Neutrophil (primary cell): ENCODE data around the gene DNAI1.
A peak's percentile ranks its signal among the peaks of the same experiment; 100 is the strongest.
"Not testable (repeated sequence)": the region's sequence is repeated elsewhere in the genome, so short reads cannot be mapped to it uniquely, and the experiment has no call there.

Source experiments
- H3K27ac ChIP-seq: fragments of 200-600 bp; sonication (generic); 2 replicates; pipeline ENCODE4 v1.5.1; 2016; ENCODE audit warnings: mild to moderate bottlenecking, moderate library complexity
- H3K27me3 ChIP-seq: fragments of 200-600 bp; sonication (generic); 2 replicates; pipeline ENCODE4 v1.6.0; 2016; ENCODE audit warnings: mild to moderate bottlenecking
- H3K36me3 ChIP-seq: fragments of 200-600 bp; sonication (generic); 2 replicates; pipeline ENCODE4 v1.5.1; 2017
- H3K4me1 ChIP-seq, 2 experiments: fragments of 200-600 bp in 1 of 2; sonication (generic) in 1 of 2; 1 replicate in 1 of 2; 2 replicates in 1 of 2; pipeline versions ENCODE4 v1.5.1 to v1.6.1; 2013 to 2016; ENCODE audit warnings: low read depth in 1 of 2, low read length in 1 of 2, mild to moderate bottlenecking in 1 of 2, moderate library complexity in 1 of 2; ENCODE audit not compliant: control insufficient read depth in 1 of 2, insufficient read depth in 1 of 2
- H3K4me3 ChIP-seq, 2 experiments: fragments of 200-600 bp in 1 of 2; sonication (generic) in 1 of 2; 1 replicate in 1 of 2; 2 replicates in 1 of 2; pipeline ENCODE4 v1.5.1; 2013 to 2016; ENCODE audit warnings: low read depth in 1 of 2, low read length in 1 of 2, mild to moderate bottlenecking in 1 of 2, moderate library complexity in 1 of 2
- H3K9me3 ChIP-seq: fragments of 200-600 bp; sonication (generic); 2 replicates; pipeline ENCODE4 v1.5.1; 2016
- TF ChIP-seq, protein P1 (sequence below): fragments of 200-600 bp; sonication (generic); IDR thresholded peaks from 2 replicates; pipeline ENCODE4 v1.5.1; 2016; ENCODE audit warnings: antibody characterized with exemption

DNAI1 gene

DNA sequence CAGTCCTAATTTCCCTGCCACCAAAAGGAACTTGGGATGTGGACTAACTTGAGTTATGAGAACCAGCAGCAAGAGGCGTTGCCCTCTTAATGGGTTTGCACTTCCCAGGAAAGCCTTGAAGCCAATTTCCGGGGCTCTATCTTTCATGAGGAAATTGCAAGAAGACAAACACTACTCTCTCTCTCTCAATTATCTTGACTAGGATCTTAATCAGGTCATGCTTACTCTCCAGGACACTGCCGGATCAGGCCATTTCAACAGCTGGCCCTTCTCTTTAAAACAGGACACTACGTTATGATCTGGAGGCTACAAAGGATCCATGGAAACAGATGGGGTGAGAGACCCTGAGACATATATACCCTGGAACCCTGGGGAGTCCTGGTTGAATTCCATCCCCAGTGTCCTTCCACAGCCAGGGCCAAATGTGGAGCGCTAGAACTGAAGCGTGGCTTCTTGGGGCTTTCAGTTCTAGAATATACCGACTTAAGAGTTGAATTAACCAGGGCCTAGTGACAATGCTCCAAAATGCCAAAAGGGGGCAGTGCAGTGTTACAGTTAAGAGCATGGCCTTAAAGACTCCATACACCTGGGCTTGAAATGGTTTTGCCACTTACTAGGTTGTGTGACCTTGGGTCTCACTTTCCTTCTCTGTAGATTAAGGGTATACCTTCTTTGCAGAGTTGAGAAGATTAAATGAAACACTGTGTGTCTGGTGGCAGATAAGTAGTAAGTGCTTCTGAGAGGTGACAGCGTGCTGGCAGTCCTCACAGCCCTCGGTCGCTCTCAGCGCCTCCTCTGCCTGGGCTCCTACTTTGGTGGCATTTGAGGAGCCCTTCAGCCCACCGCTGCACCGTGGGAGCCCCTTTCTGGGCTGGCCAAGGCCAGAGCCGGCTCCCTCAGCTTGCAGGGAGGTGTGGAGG, 21.3 kb upstream of the DNAI1 start:
- Histone ChIP-seq H3K9me3 (no peaks in the 10 kb centered on the region), H3K36me3 (peaks cover 8% of the 10 kb centered on the region), H3K4me3 (no peak overlapping the region), H3K27ac (no peak overlapping the region), H3K27me3 (no peaks in the 10 kb centered on the region), H3K4me1 (no peaks in the 10 kb centered on the region)
- TF ChIP-seq, protein P1, sequence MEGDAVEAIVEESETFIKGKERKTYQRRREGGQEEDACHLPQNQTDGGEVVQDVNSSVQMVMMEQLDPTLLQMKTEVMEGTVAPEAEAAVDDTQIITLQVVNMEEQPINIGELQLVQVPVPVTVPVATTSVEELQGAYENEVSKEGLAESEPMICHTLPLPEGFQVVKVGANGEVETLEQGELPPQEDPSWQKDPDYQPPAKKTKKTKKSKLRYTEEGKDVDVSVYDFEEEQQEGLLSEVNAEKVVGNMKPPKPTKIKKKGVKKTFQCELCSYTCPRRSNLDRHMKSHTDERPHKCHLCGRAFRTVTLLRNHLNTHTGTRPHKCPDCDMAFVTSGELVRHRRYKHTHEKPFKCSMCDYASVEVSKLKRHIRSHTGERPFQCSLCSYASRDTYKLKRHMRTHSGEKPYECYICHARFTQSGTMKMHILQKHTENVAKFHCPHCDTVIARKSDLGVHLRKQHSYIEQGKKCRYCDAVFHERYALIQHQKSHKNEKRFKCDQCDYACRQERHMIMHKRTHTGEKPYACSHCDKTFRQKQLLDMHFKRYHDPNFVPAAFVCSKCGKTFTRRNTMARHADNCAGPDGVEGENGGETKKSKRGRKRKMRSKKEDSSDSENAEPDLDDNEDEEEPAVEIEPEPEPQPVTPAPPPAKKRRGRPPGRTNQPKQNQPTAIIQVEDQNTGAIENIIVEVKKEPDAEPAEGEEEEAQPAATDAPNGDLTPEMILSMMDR = peak; percentile 68

DNA sequence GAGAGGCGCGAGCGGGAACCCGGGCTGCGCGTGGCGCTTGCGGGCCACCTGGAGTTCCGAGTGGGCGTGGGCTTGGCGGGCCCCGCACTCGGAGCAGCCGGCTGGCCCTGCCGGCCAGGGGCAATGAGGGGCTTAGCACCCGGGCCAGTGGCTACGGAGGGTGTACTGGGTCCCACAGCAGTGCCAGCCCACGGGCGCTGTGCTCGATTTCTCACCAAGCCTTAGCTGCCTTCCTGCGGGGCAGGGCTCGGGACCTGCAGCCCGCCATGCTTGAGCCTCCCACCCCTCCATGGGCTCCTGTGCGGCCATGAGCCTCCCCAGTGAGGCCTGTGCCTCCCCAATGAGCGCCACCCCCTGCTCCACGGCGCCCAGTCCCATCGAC, 20.7 kb upstream of the DNAI1 start:
- not testable (repeated sequence) for H3K27ac ChIP-seq, H3K36me3 ChIP-seq, H3K27me3 ChIP-seq, H3K4me1 ChIP-seq, H3K9me3 ChIP-seq, H3K4me3 ChIP-seq

DNA sequence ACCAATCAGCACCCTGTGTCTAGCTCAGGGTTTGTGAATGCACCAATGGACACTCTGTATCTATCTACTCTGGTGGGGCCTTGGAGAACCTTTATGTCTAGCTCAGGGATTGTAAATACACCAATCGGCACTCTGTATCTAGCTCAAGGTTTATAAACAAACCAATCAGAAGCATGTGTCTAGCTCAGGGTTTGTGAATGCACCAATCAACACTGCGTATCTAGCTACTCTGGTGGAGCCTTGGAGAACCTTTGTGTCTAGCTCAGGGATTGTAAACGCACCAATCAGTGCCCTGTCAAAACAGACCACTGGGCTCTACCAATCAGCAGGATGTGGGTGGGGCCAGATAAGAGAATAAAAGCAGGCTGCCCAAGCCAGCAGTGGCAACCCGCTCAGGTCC, 20.1 kb upstream of the DNAI1 start:
- not testable (repeated sequence) for H3K36me3 ChIP-seq, H3K27ac ChIP-seq, H3K9me3 ChIP-seq, H3K4me1 ChIP-seq, H3K4me3 ChIP-seq, H3K27me3 ChIP-seq

DNA sequence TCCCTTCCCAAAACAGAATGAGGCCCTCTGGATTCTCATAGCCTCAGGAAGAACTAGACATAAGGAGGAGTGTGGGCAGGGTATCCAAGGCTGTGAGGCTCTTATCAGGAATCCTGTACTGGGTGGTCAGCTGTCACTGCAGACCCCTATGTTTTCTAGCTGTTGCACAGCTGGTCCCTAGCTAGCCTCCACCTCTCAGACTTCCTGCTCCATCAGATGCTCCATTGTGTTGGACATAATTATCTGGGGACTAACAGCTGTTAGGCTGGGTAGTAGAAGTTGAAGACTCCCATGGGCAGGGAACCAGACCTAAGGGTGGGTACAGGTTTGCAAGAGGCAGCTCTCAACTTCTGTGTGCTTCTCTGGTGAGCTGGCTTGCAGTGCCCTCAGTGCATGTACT, 18.6 kb upstream of the DNAI1 start:
- H3K36me3 ChIP-seq = peaks cover 8% of the 10 kb centered on the region
- no peaks in the 10 kb centered on the region for H3K9me3 ChIP-seq
- H3K27me3 ChIP-seq = no peaks in the 10 kb centered on the region
- H3K4me3 ChIP-seq = no peak overlapping the region
- TF ChIP-seq, protein P1 = no peak
- H3K4me1 ChIP-seq = no peaks in the 10 kb centered on the region
- no peak overlapping the region for H3K27ac ChIP-seq

DNA sequence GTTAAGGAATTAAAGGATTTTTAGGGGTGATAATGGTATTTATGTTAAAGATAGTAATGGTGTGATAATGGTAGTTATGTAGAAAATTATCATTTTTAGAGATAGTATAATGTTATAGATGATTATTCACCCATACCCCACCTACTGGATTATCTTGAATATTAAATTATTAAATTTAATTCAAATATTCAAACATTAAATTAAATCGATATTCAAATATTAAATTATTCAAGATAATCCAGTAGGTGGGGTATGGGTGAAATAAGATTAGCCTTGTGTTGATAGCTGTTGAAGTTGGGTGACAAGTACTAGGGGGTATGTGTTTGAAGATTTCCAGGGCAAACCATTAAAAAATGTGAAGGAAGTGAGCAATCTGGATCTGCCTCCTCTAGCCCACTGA, 15.8 kb upstream of the DNAI1 start:
- H3K27ac ChIP-seq = no peak overlapping the region
- H3K4me1 ChIP-seq = no peaks in the 10 kb centered on the region
- H3K4me3 ChIP-seq = no peak overlapping the region
- H3K27me3 ChIP-seq = no peaks in the 10 kb centered on the region
- TF ChIP-seq, protein P1 = no peak
- H3K36me3 ChIP-seq = peaks cover 8% of the 10 kb centered on the region
- H3K9me3 ChIP-seq = no peaks in the 10 kb centered on the region

DNA sequence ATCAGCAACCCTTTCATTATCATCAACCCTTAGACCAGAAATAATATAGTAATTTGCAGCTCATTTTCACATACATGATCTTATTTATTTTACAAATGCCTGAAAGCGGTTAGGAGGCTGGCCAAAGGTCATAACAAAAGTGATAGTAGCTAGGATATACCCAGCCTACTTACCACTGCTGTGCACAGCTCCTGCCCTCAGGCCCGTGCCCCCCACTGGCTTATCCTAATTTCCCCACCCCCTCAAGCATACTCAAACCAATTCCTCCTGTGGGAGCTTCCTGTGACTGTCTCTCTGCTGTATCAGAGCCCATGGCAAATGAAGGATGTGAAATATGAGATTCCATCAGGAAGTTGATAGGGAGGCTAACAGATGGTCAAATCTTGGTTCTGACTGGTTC, 15.1 kb upstream of the DNAI1 start:
- H3K4me1 ChIP-seq = no peaks in the 10 kb centered on the region
- no peak overlapping the region for H3K4me3 ChIP-seq
- H3K27ac ChIP-seq = no peak overlapping the region
- H3K36me3 ChIP-seq = peaks cover 3% of the 10 kb centered on the region
- TF ChIP-seq, protein P1 = no peak
- H3K9me3 ChIP-seq = no peaks in the 10 kb centered on the region
- no peaks in the 10 kb centered on the region for H3K27me3 ChIP-seq
